GM21786 (cell line): ENCODE measurements around the gene HPCAL1.
"Not testable (repeated sequence)": the region's sequence is repeated elsewhere in the genome, so short reads cannot be mapped to it uniquely, and the experiment has no call there.

Source experiments
- ATAC-seq: cut with Tn5 transposase; IDR thresholded peaks from one replicate; pipeline ENCODE4 v1.9.1; 2021; ENCODE audit not compliant: unreplicated experiment

HPCAL1 gene

GRCh38 chr2:10435820-10436204 is 133.1 kb downstream of the HPCAL1 start:
- no peak for ATAC-seq

GRCh38 chr2:10436583-10437110 is 133.9 kb downstream of the HPCAL1 start:
- ATAC-seq: no peak

GRCh38 chr2:10437806-10438205 is 135.1 kb downstream of the HPCAL1 start:
- no peak for ATAC-seq

- no peak for ATAC-seq
Observed at GRCh38 chr2:10438688-10439087, 136.0 kb downstream of the HPCAL1 start.

GRCh38 chr2:10439185-10439879 is 136.6 kb downstream of the HPCAL1 start:
- ATAC-seq: no peak

- ATAC-seq: no peak
Observed at GRCh38 chr2:10439971-10440370, 137.3 kb downstream of the HPCAL1 start.

GRCh38 chr2:10440736-10441135 is 138.0 kb downstream of the HPCAL1 start:
- ATAC-seq: no peak

GRCh38 chr2:10441948-10442347 is 139.2 kb downstream of the HPCAL1 start:
- ATAC-seq: no peak

- not testable (repeated sequence) for ATAC-seq
Observed at GRCh38 chr2:10442469-10443126, 139.9 kb downstream of the HPCAL1 start.

GRCh38 chr2:10444463-10444862 is 141.8 kb downstream of the HPCAL1 start:
- ATAC-seq: no peak

- ATAC-seq: no peak
Observed at GRCh38 chr2:10446631-10447030, 143.9 kb downstream of the HPCAL1 start.

- ATAC-seq: peak; percentile 25
Observed at GRCh38 chr2:10447300-10447894, 144.7 kb downstream of the HPCAL1 start.

- peak; percentile 55 for ATAC-seq
Observed at GRCh38 chr2:10447895-10448575, 145.3 kb downstream of the HPCAL1 start, which contains the start of gene ODC1. ODC1 (minus strand) TSS chr2:10448327; CDS start chr2:10445032, 3,295 bp downstream.

GRCh38 chr2:10448576-10449485 is 146.1 kb downstream of the HPCAL1 start:
- peak; percentile 62 for ATAC-seq

- no peak for ATAC-seq
Observed at GRCh38 chr2:10449486-10449831, 146.8 kb downstream of the HPCAL1 start.

- ATAC-seq: no peak
Observed at GRCh38 chr2:10449838-10450691, 147.4 kb downstream of the HPCAL1 start.

GRCh38 chr2:10451819-10452218 is 149.1 kb downstream of the HPCAL1 start:
- no peak for ATAC-seq

- ATAC-seq: no peak
Observed at GRCh38 chr2:10452312-10452711, 149.6 kb downstream of the HPCAL1 start.
